Activated B cell treated with CpG ODN at 0.5 μM for 24 hours (primary cell): ENCODE measurements around the gene TGM3. TPM values are rescaled to one million over a fixed set of nuclear protein-coding genes. Genes with fewer than 3 reads are reported as not detected.

Experiments
- ATAC-seq: fragments of 200-7000 bp; cut with Tn5 transposase; one replicate; pipeline ENCODE4 v1.10.0; 2021; ENCODE audit warnings: low read depth, mild to moderate bottlenecking, moderate library complexity
- CTCF ChIA-PET: fragments of 350-600 bp; sonication (Branson Sonifier 250); formaldehyde crosslinking; loops from one replicate; lab custom pipeline; 2021; ENCODE audit warnings: antibody characterized with exemption; lab: Charles Lee
- POLR2A ChIA-PET: fragments of 350-600 bp; sonication (Branson Sonifier 250); formaldehyde crosslinking; loops from one replicate; lab custom pipeline; 2021; ENCODE audit warnings: antibody characterized with exemption; lab: Charles Lee
- DNase-seq: peaks from one replicate; pipeline ENCODE4 v3.0.0; 2022
- H3K27ac Mint-ChIP-seq: one replicate; pipeline ENCODE4 v1.8.0; 2020; ENCODE audit warnings: mixed read lengths
- H3K27me3 Mint-ChIP-seq: one replicate; pipeline ENCODE4 v1.8.0; 2021; ENCODE audit warnings: mixed read lengths
- H3K36me3 Mint-ChIP-seq: one replicate; pipeline ENCODE4 v1.8.0; 2021; ENCODE audit warnings: low read depth, mixed read lengths
- H3K4me1 Mint-ChIP-seq: one replicate; pipeline ENCODE4 v1.8.0; 2021; ENCODE audit warnings: mixed read lengths
- H3K4me3 Mint-ChIP-seq: one replicate; pipeline ENCODE4 v1.8.0; 2020; ENCODE audit warnings: mild to moderate bottlenecking, mixed read lengths
- H3K9me3 Mint-ChIP-seq: one replicate; pipeline ENCODE4 v1.8.0; 2020; ENCODE audit warnings: mixed read lengths
- intact Hi-C: fragments of 100-400 bp; cut with micrococcal nuclease; formaldehyde crosslinking; loops from one replicate; pipeline ENCODE4 v1.15.1; 2024
- total RNA-seq: library from RNA; stranded (reverse); gene quantifications from 2 replicates; pipeline ENCODE4 v1.2.3, GENCODE V29; 2022
- TF ChIP-seq, protein P1 (sequence below): fragments of 200-600 bp; IDR thresholded peaks from one replicate; pipeline ENCODE4 v1.8.0; 2022; ENCODE audit warnings: antibody characterized with exemption, mild to moderate bottlenecking

The TGM3 gene
- total RNA-seq, 1 donor from 2014 or later = not detected

DNA sequence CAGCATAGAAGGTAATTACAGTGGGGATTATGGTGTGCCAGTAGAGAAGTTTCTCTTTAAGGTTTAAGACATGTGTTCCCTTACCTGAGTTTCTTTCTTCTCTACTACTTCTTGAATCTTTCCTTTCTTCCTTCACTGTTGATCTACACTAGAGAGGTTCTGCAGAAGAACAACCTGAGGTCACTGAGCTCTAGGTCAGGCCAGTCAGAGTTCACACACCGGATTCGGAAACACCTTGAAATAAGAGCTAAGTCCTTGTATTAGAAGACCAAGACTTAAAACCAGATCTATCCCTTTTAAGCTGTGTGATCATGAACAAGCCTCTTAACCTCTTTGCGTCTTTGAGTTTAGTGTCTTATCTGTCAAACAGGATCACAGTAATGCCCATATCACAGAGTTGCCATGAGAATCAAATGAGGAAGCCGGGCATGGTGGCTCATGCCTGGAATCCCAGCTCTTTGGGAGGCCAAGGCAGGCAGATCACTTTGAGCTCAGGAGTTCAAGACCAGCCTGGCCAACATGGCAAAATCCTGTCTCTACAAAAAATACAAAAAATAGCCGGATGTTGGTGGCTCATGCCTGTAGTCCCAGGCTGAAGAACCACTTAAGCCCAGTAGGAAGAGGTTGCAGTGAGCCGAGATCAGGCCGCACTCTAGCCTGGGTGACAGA, 22.0 kb upstream of the TGM3 start:
- Mint-ChIP-seq H3K27ac (no peak overlapping the region), H3K27me3 (peaks cover 8% of the 10 kb centered on the region), H3K4me1 (no peaks in the 10 kb centered on the region), H3K9me3 (no peaks in the 10 kb centered on the region), H3K4me3 (no peak overlapping the region), H3K36me3 (no peaks in the 10 kb centered on the region)
- TF ChIP-seq, protein P1, sequence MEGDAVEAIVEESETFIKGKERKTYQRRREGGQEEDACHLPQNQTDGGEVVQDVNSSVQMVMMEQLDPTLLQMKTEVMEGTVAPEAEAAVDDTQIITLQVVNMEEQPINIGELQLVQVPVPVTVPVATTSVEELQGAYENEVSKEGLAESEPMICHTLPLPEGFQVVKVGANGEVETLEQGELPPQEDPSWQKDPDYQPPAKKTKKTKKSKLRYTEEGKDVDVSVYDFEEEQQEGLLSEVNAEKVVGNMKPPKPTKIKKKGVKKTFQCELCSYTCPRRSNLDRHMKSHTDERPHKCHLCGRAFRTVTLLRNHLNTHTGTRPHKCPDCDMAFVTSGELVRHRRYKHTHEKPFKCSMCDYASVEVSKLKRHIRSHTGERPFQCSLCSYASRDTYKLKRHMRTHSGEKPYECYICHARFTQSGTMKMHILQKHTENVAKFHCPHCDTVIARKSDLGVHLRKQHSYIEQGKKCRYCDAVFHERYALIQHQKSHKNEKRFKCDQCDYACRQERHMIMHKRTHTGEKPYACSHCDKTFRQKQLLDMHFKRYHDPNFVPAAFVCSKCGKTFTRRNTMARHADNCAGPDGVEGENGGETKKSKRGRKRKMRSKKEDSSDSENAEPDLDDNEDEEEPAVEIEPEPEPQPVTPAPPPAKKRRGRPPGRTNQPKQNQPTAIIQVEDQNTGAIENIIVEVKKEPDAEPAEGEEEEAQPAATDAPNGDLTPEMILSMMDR = no peak
- DNase-seq (no peak), ATAC-seq (no peak)
- POLR2A ChIA-PET = no interaction called here
- CTCF ChIA-PET = no interaction called here
- intact Hi-C loops = no loop called here

DNA sequence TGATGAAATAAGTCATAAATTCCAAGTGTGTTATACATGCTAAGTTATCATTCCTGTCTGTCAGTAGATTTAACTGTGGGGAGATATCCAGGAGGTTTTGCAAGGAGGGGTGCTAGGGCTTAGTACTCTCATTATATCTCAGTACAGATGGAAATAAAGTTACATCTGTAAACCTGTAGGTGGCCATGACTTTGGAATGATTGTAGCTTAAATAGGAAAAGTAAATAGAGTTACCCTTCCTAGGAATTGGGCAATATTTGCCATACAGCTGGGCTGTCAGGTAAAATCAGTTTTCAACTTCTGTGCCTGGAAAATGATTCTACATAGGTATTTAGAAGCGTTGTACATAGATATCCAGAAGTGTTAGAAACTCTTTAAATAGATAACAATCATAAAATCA, 19.8 kb upstream of the TGM3 start:
- ATAC-seq (no peak), DNase-seq (no peak)
- TF ChIP-seq, protein P1 = no peak
- intact Hi-C loops = no loop called here
- H3K4me1 Mint-ChIP-seq = no peaks in the 10 kb centered on the region
- peaks cover 3% of the 10 kb centered on the region for H3K27me3 Mint-ChIP-seq
- H3K27ac Mint-ChIP-seq = no peak overlapping the region
- no peak overlapping the region for H3K4me3 Mint-ChIP-seq
- peaks cover 4% of the 10 kb centered on the region for H3K9me3 Mint-ChIP-seq
- H3K36me3 Mint-ChIP-seq = no peaks in the 10 kb centered on the region
- ChIA-PET CTCF (no interaction called here), POLR2A (no interaction called here)

DNA sequence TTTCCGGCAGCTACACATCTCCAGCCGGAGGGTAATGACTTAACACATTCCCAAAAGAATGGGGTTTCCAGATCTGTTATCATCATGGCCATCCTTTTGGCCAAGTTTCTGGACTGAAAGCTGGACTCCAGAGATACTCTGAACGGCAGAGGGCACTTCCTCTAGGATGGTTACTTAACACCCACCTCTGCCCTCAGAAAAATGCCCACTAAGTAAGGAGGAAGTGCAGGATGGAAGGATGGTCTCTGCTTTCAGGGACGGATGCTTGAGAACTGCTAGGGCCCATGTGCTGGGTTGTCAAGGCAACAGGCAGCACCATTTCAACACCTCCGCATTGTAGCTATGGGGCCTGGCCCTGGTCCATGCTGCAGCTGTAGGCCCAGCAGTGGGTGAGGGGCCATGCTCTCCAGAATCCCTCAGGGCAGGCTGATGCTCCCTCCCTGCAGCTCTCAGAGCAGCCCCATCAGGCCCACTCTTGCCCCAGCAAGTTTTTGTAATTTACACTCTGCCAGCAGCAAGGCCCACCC, 16.5 kb upstream of the TGM3 start:
- intact Hi-C loops = no loop called here
- ChIA-PET POLR2A (no interaction called here), CTCF (no interaction called here)
- no peak for DNase-seq
- Mint-ChIP-seq H3K4me1 (no peaks in the 10 kb centered on the region), H3K4me3 (no peak overlapping the region), H3K36me3 (no peaks in the 10 kb centered on the region), H3K9me3 (peaks cover 4% of the 10 kb centered on the region), H3K27ac (no peak overlapping the region), H3K27me3 (peaks cover 3% of the 10 kb centered on the region)
- TF ChIP-seq, protein P1 = no peak
- ATAC-seq = no peak

DNA sequence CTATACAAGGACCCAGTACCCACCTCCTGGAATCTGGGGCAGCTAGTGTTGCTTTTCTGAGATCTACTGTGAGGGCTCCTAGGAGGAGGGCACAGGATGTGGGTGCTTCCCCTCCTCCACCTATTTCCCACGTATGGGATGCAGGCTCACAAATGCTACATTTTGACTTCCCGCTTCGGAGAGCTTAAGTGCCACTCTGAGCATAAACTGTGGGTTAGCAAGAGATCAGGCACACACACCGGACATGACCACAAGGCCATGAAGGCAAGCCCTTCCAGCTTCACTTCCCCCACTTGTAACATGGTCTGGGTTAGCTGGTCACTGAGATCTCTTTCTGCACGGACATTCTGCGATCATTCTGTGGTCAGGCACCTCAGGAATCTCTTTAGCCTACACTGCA, 15.7 kb upstream of the TGM3 start:
- TF ChIP-seq, protein P1 = no peak
- H3K36me3 Mint-ChIP-seq = no peaks in the 10 kb centered on the region
- ChIA-PET POLR2A (no interaction called here), CTCF (no interaction called here)
- peaks cover 4% of the 10 kb centered on the region for H3K9me3 Mint-ChIP-seq
- H3K4me1 Mint-ChIP-seq = no peaks in the 10 kb centered on the region
- no peak overlapping the region for H3K4me3 Mint-ChIP-seq
- ATAC-seq (no peak), DNase-seq (no peak)
- no peak overlapping the region for H3K27ac Mint-ChIP-seq
- intact Hi-C loops = no loop called here
- H3K27me3 Mint-ChIP-seq = peaks cover 3% of the 10 kb centered on the region

DNA sequence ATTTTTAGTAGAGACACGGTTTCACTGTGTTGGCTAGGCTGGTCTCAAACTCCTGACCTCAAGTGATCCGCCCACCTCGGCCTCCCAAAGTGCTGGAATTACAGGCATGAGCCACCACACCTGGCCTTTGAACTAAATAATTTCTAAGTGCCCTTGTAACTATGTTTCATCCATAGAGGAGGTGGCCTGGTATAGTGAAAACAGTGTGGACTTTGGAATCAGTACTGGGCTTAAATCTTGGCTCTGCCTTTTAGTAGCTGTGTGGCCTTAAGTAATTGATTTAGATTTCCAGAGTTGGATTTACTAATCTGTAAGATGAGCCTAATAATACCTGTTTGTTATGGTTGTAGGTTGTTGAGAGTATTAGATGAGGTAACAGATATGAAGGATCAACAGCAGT, 14.2 kb upstream of the TGM3 start:
- H3K27ac Mint-ChIP-seq = no peak overlapping the region
- ATAC-seq (no peak), DNase-seq (no peak)
- peaks cover 4% of the 10 kb centered on the region for H3K9me3 Mint-ChIP-seq
- no peaks in the 10 kb centered on the region for H3K36me3 Mint-ChIP-seq
- CTCF ChIA-PET = no interaction called here
- peaks cover 3% of the 10 kb centered on the region for H3K27me3 Mint-ChIP-seq
- POLR2A ChIA-PET = no interaction called here
- no peak overlapping the region for H3K4me3 Mint-ChIP-seq
- no peaks in the 10 kb centered on the region for H3K4me1 Mint-ChIP-seq
- TF ChIP-seq, protein P1 = no peak
- intact Hi-C loops = no loop called here
